ENCODE data around the gene PDGFRA.
A peak's percentile ranks its signal among the peaks of the same experiment; 100 is the strongest.

The PDGFRA gene

DNA sequence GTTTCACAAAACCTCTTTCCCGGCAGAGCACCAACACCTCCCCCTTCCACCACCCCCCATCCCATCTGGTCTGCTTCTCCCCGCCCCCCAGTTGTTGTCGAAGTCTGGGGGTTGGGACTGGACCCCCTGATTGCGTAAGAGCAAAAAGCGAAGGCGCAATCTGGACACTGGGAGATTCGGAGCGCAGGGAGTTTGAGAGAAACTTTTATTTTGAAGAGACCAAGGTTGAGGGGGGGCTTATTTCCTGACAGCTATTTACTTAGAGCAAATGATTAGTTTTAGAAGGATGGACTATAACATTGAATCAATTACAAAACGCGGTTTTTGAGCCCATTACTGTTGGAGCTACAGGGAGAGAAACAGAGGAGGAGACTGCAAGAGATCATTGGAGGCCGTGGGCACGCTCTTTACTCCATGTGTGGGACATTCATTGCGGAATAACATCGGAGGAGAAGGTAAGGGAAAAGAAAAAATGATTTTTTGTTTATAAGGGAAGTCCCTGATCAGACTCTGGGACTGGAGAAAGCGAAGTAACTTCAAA, at the start of gene PDGFRA:
Gene PDGFRA, plus strand, starts transcription at position 333 of the 541 bp plus-strand sequence. CDS start 29,476 bp downstream, outside the sequence.
- DNase-seq (ENCODE audit: low spot score) = no peak

DNA sequence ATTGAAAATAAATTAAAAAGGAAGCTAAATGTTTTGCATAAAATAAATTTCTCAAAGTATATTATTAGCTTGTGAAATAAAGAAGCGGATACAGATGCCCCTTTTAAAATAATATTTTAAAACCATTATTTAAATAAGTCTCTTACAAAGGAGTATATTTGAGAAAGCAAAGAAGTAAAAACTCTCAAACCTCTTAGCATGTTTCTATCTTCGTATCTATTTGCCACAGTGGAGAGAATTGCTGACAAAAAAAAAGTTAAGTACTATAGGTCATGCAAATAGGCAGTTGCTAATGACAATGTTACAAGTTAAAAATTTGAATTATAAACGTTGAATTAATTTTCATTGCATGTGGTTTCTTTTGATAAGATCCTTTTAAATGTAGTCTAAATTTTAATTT, 44.5 kb upstream of the PDGFRA start:
- no peak for DNase-seq (ENCODE audit: low spot score)

DNA sequence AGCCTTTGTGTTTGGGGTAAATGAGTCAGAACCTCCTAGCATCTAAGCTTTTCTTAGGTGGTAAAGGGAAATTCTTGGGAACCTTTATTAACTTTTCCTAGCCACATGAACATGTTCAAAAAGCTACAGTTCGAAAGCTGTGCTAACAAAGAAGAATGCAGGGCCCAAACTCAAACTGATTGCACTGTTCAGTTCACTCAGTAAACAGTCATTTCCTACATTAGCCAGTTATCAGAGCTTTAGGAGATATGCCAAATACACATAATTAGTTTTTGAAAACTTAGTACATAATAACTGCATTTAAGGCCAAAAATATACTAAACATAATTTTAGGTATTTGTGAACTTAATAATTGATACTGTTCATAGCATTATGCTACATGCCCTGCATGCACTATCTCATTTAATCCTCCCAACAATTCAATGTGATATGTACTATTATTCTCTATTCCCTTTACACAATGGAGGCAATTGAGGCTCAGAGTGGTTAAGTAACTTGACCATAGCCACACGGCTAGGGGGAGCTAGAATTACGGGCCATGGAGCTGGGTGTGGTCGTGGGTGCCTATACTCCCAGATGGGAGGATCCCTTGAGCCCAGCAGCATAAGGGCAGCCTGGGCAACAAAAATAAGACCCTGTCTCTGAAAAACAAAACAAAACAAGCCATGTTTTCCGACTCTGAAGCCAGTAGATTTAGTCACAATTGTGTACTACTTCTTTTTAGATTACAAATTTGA, 43.9 kb upstream of the PDGFRA start:
- no peak for DNase-seq (ENCODE audit: low spot score)

DNA sequence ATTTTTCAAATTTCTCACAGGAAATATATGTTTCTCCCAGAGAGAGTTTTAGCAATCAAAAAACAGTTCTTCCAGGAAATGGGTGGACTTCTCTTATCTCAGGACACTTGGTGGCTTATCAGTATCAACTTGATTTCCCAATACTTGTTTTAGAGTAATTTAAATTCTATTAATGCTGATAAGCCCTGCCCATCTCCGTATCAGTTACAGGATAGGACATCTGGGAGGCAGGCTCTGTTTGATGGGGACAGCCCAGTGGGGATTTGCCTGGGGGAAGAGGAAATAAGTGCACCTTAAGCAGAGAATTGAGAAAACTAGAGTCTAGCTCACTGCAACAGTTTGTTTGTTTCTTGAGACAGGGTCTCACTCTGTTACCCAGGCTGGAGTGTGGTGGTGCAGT, 43.2 kb upstream of the PDGFRA start:
- no peak for DNase-seq (ENCODE audit: low spot score)

DNA sequence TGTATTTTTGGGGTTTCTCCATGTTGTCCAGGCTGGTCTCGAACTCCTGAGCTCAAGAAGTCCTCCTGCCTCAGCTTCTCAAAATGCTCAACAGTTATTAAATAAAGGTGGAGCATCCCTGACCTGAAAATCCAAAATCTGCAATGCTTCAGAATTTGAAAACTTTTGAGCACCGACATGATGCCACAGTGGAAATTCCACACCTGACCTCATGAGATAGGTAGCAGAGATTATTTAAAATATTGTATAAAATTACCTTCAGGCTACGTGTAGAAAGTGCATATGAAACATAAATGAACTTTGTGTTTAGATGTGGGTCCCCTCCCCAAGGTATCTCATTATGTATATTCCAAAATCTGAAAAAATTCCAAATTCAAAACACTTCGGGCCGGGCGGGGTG, 42.7 kb upstream of the PDGFRA start:
- no peak for DNase-seq (ENCODE audit: low spot score)

DNA sequence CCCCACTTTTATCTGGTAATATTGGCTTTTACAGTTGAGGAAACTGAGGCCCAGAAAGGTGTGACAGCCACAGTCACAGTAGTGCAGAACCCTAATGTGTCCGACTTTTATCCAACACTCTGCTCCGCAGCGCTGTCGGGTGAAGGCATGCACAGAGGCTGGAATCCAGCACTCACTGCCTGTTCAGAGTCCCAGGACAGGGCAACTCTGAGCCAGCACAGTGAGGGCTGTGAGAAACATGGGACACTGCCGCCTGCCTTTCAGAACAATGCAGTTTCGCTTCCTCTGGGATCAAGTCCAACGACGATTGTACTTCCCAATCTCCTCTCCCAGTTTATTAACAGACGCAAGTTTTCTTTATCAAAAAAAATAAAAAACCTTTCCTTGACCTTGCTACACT, 41.9 kb upstream of the PDGFRA start:
- no peak for DNase-seq (ENCODE audit: low spot score)

DNA sequence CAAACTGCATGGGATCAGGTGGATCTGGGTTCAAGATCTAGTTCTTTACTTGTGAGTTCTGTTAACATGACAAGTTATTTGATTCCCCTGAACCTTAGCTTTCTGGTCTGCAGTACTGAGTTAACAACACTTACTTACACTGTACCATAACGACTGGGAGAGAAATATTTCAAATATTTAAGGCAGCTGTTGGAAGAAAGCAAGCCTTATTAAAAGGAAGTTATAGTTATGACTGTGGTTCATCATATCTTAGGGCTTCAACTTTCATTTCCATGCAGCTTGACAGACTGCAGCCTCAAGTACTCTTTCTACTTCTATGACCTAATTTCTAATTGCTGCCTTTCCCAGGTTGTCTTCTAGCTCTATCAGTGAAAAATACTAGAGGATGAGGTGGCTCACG, 40.0 kb upstream of the PDGFRA start:
- DNase-seq (ENCODE audit: low spot score) = no peak

DNA sequence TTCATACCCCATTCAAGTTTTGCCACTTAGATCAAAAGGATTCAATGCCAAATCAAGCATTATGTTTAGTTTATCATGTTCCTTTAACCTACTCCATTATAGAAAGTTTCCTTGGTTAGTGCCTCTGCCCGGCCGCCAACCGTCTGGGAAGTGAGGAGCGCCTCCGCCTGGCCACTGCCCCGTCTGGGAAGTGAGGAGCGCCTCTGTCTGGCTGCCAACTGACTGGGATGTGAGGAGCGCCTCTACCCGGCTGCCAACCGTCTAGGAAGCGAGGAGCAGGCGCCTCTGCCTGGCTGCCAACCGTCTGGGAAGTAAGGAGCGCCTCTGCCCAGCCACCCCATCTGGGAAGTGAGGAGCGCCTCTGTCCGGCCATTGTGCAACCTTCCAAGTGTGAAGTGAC, 36.3 kb upstream of the PDGFRA start:
- no peak for DNase-seq (ENCODE audit: low spot score)

DNA sequence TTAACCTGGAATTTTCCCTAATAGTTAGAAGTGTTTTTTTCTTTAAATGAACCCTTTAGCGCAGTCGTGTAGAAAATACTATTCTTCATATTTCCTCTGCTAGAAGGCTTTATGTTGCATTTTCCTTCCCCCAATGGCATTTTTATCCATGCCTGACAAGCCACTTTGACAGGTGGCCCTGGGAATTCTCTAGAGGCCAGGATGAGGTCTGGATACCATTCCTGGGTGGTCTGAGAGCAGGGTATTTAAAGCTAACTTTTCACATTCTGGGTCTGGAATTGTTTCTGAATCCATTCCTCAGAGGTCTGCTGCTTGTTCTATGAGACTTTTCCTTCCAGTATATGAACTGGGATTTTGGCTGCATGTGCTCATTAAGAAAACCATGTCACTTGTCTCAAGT, 31.2 kb upstream of the PDGFRA start:
- no peak for DNase-seq (ENCODE audit: low spot score)

DNA sequence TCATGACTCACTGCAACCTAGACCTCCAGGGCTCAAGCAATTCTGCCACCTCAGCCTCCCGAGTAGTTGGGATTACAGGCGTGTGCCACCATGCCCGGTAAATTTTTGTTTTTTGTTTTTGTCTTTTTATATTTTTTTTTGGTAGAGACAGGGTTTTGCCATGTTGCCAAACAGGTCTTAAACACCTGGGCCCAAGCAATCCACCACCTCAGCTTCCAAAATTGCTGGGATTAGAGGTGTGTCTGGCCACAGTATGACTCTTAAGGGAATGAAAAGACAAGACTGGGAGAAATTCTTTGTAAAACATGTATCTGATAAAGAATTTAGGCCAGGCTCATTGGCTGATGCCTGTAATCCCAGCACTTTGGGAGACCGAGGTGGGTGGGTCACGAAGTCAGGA, 29.2 kb upstream of the PDGFRA start:
- no peak for DNase-seq (ENCODE audit: low spot score)

DNA sequence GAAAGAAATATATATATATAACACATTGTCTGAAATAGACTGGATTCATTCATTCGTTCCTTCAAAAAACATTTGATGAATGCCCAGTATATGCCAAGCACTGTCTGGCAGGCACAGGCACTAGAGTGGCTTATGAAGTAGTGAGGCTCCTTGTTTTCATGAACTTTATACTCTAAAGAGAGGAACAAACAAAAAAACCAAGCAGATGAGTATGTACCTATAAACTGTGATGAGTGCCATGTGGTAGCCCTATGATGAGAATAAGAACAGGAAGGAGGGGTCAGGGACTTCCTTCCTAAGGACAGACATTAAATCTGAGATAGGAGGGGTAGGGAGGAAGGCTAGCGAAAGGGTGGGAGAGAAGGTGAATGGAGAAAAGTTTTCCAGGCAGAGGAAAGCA, 19.5 kb upstream of the PDGFRA start:
- DNase-seq (ENCODE audit: low spot score) = no peak

DNA sequence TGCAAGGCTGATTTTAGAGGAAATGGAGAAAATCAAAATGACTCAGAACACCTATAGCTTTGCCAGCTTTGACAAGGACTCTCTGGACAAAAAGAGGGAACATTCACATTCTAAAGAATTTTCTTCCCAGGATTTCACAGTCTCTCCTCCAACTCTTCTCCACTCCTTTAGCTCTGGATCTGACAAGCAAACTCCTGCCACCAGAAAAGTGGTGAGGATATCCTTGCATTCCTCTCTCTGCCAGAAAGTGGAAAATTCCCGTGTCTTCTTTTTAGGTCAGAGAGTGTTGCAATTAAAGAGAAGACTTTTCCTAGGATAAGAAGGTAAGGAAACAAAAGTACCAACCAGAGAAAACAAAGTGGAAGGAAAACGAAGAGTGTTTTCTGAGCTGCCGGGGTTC, 16.1 kb upstream of the PDGFRA start:
- DNase-seq (ENCODE audit: low spot score) = no peak

DNA sequence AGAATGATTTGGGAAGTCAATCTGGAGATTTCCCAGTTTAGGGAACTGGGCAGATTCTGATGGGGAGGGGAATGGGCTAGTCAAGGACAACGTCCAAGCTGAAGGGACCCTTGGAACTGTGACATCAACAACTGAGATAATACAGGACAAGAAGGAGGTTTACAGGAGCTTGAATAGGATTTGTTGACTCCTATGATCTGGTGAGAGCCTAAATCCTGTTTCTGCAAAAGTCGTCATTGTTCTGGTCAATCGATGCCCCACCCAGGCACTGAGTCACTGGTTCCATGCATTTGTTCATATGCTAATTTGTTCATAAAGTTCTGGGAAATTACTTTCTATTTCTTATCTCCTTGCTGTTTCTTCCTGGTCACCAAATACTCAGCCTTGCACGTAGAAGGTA, 15.3 kb upstream of the PDGFRA start:
- DNase-seq (ENCODE audit: low spot score) = no peak

DNA sequence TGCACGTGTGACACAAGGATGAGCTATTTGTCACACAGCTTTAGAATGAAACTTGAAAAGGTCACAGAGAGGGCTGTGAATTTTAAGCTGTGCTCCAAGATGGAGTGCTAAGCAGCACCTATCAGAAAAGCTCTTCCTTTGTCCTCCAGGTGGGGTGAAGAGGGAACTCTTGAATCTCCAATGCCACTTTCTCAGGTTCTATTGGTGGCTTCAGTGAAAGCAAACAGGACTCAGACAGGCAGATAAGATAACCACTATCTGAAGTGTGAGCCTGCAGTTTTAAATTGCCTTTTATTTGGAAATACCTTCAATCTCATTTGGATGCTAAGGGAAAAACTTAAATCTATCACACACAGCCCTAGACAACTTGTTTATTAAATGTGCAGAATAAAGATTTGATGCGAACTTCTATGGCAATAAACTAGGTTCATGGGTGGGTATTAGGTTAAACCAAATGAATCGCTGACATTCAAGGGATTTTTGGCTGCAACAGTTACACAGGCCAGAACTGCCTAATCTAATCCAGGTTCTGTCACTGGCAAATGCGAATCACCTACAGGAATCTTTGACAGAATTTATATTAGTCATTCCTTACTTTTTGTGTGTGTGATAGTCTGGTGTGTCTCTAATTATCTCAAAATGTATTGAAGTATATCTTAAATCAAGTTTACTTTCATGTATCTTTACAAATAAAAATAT, 13.6 kb upstream of the PDGFRA start:
- no peak for DNase-seq (ENCODE audit: low spot score)

DNA sequence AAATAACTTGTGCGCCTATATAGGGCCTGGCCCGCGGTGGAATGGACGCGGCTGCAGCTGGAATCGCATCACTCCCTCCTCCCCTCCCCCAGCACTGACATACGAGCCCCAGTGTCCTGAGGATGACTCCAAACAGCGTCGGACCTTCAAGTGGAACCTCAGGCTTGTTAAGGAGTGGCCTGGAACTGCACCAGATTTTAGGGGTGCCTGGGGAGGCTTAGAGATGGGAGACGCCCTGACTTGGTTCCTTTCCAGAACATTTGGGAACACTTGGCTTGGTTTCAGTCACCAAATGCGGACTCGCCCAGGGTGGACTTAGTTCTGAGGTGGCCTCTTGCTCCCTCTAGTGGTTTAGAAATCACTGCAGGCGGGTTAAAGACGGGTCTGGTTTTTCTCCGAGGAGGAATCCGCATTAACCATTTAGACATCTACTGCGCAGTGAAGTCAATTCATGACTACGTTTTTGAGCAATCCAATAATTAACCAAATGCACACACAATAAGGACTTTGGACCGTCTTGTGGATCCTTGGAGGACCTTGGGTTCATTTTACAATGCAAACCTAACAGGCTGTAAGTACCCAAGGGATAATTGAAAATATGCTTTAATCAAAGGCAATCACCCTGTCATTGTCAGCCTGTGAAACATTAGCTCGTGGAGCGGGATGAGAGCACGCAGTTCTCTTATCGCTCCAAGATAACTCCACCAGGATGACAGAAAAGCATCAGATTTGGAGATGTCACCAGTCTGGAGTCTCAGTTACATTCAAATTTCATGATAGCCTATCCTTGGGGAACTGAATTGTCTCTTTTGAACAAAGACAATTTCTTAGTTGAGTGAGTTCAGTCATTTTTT, 11.2 kb upstream of the PDGFRA start:
- peak; percentile 81 for DNase-seq (ENCODE audit: low spot score)

DNA sequence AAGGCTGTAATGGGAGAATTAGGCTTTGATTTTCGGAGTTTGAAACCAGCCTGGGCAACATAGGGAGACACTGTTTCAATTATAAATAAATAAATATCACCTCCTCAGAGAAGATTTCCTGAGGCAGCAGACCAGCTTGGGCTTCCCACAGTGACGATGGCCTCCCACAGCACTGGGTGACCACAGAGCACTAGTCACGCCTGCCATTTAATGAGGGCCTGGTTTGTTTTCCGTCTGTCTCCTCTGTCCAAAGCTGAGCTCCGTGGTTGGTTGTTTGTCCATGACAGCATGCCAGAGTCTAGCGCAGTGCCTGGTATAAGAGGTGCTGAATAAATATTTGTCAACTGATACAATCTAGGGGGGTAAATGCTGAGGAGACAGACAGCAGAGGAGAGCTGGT, 10.4 kb upstream of the PDGFRA start:
- no peak for DNase-seq (ENCODE audit: low spot score)

DNA sequence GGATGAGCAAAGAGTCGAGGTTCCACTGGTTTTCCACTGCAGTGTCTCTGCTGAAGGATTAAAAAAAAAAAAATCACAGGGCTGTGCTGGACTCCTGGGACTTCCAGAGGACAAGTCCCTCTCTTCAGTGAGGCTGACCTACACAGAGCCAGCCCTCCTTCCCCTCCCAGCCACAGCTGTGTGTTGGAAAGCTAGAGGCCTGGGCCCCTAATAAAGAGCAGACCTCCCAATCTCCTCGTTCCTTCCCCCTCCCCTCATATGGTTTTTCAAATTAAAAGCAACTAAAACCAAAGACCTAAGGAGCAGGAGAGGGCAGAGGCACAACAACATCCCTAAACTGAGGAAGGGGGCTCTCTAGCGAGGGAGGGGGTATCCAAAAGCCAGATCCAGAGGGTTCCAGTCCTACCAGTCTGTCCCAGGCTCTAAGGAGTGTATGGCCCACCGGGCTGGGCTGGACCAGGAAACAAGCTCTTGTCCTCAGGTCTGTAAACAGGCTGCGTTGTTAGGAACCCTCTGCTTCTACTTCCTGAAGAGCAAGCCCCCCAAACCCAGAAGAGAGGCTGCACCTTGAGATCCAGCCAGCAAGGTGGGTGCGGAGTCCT, 4.0 kb upstream of the PDGFRA start:
- DNase-seq (ENCODE audit: low spot score) = no peak

DNA sequence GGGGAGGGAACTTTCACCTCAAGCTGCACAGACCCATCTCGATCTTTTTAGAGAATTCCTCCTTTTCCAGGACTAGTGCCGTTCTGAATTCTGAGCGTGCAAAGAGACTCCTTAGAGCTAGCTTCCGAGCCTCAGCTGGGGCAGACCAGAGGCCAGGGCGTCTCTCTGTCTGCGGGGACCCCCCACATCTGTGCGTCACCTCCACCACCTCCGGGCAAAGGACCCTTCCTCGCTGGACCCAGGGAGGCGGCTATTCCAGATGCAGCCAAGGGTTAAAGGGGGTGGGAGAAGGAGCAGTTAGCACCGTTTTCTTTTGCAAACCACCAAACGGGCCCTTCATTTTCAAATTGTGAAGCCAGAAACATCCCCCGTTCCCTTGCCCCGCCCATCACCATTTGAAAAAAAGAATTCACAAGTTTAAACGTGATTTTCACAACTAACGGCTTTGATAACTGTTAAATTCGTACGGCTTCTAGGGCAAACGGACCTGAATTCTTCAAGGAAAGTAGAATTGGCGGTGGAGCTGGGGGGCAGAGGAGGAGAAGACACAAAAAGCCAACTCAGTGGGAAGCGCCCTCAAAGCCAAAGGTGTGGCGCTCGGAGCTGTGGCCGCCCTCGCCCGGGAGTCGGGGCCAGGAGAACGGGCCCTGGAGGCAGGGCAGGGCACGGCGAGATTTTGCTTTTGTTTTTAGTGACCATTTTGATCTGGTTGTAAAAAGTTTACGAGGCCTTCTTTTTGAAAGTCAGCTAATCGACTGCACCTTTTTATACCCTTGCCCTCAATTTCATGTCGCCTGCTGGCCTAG, 3.3 kb upstream of the PDGFRA start:
- DNase-seq (ENCODE audit: low spot score) = no peak

DNA sequence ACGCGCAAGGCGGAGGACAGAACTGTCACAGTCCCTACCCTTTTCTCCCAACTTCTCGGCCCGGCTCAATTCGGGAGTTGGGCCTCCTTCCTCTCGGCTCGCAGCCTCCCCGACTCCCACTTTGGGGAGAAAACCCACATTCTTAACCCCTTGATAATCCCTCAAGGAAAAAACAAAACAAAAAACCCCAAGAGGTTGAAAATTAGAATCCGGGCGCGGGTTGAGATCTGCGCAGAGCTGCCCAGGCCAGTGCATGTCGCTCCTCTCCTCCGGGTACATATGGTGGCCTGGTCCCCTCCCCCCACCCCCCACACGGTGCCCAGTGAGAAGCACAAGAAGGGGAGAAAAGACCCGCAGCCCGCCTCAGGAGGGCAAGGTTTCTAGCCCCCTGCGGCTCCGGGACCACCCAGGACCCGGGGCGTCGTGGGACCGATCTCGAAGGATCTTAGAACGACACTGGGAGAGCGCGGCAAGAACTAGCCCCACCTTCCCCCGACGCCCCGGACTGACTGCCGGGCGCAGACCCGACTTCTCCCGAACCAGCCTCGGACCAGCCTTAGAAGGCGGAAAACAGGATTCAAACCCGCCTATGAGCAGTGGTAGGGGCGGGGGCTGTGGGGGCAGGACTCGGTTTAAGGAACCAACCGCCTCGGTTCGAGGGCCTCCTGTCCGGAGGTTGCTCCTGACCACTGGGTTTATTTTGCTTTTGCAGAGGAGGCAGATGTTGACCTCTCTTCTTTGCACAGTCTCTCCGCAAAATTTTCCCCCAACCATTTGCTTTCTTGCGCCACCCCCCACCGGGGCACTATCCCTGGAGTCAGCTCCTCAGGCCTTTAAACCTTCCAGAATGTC, 2.5 kb upstream of the PDGFRA start:
- no peak for DNase-seq (ENCODE audit: low spot score)
